Measurements from ENCODE around the gene ZBP1.

DNA sequence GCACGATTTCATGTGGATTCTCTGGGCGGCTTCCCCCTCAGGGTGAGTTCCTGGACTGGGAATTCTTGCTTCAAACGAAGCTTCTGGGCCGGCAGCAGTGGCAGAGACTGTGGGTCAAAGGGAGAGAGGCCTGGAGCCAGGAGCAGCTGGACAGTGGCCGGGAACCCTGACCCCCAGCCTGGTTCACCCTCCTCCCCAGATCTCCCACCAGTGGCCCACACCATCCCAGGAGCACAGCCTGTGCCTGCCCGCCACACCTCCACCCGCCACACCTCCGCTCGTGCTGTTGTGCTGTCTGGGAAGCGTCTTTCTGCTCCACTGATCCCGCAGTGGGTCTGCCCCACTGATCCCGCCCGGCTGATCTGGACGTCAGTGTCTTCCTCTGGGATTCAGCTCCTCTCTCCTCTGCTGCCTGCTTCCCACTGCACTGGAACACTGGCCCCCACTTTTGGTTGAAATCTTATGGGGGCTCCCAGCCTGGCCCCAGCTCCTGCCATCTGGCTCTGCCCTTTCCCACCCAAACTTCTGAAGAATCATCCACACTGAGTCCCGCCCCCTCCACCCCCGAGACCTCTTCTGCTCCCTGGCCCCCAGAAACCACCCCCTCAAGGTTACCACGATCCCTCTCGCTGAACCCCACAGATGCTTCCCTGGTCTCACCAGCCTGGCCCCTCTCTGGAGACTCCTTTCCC is 9.8 kb downstream of the ZBP1 start:
- TF ChIP-seq, protein P1, sequence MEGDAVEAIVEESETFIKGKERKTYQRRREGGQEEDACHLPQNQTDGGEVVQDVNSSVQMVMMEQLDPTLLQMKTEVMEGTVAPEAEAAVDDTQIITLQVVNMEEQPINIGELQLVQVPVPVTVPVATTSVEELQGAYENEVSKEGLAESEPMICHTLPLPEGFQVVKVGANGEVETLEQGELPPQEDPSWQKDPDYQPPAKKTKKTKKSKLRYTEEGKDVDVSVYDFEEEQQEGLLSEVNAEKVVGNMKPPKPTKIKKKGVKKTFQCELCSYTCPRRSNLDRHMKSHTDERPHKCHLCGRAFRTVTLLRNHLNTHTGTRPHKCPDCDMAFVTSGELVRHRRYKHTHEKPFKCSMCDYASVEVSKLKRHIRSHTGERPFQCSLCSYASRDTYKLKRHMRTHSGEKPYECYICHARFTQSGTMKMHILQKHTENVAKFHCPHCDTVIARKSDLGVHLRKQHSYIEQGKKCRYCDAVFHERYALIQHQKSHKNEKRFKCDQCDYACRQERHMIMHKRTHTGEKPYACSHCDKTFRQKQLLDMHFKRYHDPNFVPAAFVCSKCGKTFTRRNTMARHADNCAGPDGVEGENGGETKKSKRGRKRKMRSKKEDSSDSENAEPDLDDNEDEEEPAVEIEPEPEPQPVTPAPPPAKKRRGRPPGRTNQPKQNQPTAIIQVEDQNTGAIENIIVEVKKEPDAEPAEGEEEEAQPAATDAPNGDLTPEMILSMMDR (IDR thresholded peaks at IDR 0.05): no peak
- TF ChIP-seq ZFX (IDR thresholded peaks at IDR 0.05; ENCODE audit: borderline replicate concordance): no peak

Data from 22Rv1 (cell line).